Suppressor macrophage treated with lipopolysaccharide for 4 hours (primary cell): Measurements from ENCODE around the gene TCF20.

Experiments used
- DNase-seq: peaks from one replicate; pipeline ENCODE4 v3.0.0-alpha.2; 2020

TCF20 gene

GRCh38 chr22:42256930-42257329 lies 13.5 kb downstream of the TCF20 start:
- no peak for DNase-seq

- no peak for DNase-seq
Observed at GRCh38 chr22:42256220-42256619, 14.2 kb downstream of the TCF20 start.

GRCh38 chr22:42249831-42250230 lies 20.6 kb downstream of the TCF20 start:
- DNase-seq, result no peak

- DNase-seq, result no peak
Observed at GRCh38 chr22:42248995-42249394, 21.5 kb downstream of the TCF20 start.

GRCh38 chr22:42247596-42247995 lies 22.9 kb downstream of the TCF20 start:
- no peak for DNase-seq

GRCh38 chr22:42243802-42244060 lies 26.7 kb downstream of the TCF20 start:
- no peak for DNase-seq

GRCh38 chr22:42236848-42237247 lies 33.6 kb downstream of the TCF20 start:
- DNase-seq, result no peak

- no peak for DNase-seq
Observed at GRCh38 chr22:42236268-42236667, 34.2 kb downstream of the TCF20 start.

GRCh38 chr22:42233879-42234278 lies 36.6 kb downstream of the TCF20 start:
- DNase-seq, result no peak

- no peak for DNase-seq
Observed at GRCh38 chr22:42231929-42232328, 38.5 kb downstream of the TCF20 start.

- no peak for DNase-seq
Observed at GRCh38 chr22:42229455-42230149, 40.9 kb downstream of the TCF20 start.

GRCh38 chr22:42228483-42228882 lies 42.0 kb downstream of the TCF20 start:
- no peak for DNase-seq

GRCh38 chr22:42227435-42227834 lies 43.0 kb downstream of the TCF20 start:
- peak; percentile 10 for DNase-seq

- no peak for DNase-seq
Observed at GRCh38 chr22:42225841-42226240, 44.6 kb downstream of the TCF20 start.

GRCh38 chr22:42222140-42222539 lies 48.3 kb downstream of the TCF20 start:
- DNase-seq, result peak; percentile 20
